Esophagus mucosa (tissue), 1 donor: ENCODE data around the gene CNTNAP5. TPM values are rescaled to one million over a fixed set of nuclear protein-coding genes. Genes with fewer than 3 reads are reported as not detected.

Experiments used
- ATAC-seq: fragments of 200-7000 bp; cut with Tn5 transposase; one replicate; pipeline ENCODE4 v1.9.1; 2020
- total RNA-seq: library from RNA; stranded (reverse); gene quantifications from one replicate; pipeline ENCODE4 v1.2.4, GENCODE V29; 2023
- donor health status: DM: yes; HTN: yes; CAD: no.

The CNTNAP5 gene
- total RNA-seq, 1 donor from 2014 or later: not detected

DNA sequence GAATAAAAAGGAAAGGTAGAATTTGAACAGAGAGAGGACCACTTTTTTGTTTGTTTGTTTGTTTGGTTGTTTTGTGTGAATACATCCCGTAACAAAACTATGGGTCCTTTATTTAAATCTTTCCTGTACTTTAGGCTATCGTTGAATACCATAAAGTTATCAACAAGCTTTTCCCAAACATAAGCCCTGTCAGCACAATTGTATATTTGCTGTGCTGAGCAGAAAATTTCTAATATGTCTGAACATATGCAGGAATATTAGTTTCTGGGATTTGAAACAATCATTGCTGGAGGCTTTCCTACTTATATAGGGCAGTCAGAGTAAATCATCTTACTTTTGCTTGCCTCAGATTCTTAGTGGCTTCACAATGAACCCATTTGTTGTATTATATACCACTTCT lies 536.4 kb downstream of the CNTNAP5 start:
- no peak for ATAC-seq

DNA sequence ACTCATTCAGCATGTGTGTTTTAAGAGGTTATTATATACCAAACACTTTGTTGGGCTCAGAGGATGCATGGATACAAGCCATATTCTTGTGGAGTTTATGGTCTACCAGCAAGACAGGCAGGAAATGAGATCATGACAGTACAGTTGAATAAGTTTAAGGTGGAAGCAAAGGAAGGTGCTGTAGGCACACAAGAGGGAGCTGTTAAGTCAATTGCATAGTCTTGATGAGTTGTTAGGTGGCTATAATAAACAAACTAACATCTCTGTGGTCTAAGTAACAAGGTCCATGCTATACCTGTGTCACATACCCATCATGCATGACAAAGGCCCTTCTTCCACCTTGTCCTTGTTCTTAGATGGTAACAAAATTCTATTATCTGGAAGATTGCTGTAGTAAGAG lies 538.3 kb downstream of the CNTNAP5 start:
- no peak for ATAC-seq

DNA sequence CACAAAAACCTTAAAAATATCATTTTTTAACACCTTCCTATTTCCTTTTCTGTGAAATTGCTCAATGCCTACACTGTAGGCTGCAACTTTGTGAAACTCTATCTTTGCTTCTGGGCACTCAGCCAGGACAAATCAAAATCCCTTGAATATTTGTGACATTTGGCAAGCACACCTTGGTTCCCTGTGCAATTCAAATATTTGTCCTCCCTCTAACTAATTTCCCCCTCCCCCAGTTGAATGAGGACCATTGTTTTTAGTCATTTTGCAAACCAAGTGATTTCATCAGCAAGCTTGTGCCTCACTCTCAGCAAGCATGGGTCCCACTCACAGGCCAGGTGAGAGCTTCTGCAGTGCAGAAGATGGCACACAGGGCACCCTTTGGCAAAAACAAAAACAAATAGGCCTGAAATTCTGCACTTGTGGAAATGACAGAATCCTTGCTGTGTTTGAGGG lies 541.5 kb downstream of the CNTNAP5 start:
- no peak for ATAC-seq

DNA sequence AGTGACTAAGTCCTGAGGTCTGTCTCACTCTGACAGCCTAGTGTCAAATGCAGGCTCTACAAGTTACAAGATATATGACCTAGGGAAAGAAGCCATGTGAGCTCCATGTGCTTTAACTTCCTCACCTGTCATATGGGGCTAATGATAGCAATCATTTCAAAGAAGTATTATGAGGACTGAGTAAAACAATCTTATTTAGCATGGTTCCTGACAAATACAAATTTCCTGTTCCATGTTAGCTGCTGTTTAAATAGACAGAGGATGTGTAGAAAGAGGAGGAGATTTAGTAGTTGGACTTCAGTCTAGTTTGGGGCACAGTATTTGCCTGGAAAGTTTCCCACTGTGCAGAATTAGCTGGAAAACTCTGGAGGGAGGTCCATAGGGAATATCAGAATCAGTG lies 545.8 kb downstream of the CNTNAP5 start:
- no peak for ATAC-seq

DNA sequence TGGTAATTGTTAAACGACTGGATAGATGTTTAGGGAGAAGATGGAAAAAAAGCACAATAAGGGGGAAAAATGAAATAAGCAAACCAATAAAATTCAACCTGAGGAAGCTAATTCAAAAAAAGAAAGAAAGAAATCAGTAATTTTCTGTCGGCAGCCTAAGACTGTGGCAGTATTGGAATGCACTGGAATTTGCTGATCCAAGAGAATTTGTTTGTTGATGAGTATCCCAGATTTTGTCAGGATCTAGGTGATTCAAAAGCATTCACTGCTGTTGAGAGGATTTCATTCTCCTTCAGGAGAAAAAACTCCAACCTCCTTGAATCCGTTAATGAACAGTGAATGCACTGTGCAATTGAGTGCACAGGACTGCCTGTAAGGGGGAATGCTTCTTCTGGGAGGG lies 546.7 kb downstream of the CNTNAP5 start:
- ATAC-seq: no peak

DNA sequence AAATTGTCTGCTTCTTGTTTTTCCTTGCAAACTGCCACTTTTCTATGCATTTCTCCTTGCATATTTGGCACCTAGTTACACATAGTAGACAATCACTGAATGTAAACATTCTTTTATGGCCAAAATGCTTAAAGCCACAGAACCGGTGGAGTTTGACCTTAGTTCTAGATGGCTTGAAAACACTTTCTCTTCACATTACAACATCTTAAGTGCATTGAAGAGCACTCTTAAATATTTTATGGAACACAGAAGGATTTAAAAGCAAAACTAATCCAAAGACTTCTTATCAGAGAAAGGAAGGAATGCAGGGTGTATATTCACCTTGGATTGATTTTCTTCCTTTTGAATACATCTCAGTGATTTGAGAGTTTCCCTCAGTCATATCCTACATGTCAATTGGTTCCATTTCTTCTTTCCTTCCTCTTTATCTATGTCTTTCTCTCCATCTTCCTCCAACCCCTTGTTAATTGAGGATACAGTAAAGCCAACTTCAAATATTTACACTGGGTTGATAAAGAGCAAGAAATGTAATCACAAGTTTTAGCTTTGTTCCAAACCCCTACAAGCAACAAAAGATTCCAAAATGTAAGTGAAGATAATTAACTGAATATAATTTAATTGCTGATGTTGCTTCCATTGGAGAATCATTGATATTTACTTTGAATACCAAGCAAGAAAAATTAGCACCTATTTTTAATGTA lies 548.0 kb downstream of the CNTNAP5 start:
- no peak for ATAC-seq

DNA sequence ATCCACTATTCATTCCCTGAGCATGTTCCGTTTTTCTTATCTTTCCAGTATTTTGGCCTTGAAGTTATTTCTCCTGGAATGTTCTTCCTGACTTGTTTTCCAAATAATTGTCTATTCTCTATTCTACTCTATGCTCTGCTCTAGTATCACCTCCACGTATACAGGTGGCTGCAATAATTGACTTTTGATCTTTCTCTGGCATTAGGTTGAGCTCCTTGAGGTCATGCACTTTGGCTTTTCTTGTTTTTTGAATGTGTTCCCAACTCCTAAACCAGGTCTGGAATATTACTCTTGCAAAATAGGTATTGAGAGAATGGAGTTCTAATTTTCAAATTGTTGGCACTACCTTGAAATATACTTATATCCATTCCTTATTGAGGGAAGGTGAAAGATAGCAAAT lies 550.4 kb downstream of the CNTNAP5 start:
- no peak for ATAC-seq

DNA sequence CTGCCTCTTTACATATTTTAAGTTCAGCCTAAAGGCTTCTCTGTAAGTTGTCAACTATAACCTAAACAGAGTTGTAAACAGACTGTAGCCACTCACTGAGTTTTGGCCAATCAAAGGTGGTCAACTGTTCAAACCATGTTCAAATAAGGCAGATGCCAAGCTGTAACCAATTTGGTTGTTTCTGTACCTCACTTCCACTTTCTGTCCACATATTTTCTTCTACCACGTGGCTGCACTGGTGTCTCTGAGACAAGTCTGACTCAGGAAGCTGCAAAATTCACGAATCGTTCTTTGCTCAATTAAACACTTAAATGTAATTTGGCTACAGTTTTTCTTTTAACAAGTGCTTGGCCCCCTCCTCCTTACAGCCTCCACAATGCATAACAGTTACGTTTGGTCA lies 555.2 kb downstream of the CNTNAP5 start:
- ATAC-seq: no peak

DNA sequence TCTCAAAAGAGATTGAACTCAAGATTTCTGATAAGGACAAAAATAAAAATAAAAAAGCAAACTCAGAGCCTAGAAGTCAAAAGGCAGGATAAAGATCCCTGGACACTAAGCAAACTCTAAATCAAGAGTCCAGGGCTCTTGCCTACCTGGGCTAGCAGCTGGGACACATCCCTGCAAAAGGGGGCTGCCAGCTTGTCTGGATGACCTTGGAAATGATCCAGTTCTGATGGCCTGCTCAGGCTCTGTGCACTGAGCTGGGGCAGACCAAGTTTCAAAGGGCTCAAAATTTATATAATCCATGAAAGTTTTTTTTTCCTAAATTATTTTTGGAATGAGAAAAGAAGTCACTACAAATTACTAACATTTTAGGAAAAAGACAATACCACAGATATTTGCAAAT lies 557.3 kb downstream of the CNTNAP5 start:
- ATAC-seq: no peak

DNA sequence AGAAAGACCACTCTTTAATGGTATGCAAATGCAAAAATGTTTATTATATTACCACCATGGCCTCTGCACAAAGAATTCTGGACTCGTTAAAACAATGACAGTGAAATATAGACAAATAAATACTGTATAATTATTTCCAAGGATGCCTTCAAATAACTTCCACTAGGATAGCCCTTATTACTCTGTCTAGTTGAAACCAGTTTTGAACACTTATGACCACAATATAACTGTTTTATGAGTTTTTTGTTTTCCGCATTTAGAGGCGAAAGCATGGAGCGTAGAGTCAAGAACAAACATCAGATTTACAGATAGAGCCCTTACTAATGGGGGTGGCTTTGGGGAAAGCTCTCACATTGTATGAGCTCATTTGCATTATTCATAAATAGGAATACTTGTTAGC lies 559.5 kb downstream of the CNTNAP5 start:
- no peak for ATAC-seq

DNA sequence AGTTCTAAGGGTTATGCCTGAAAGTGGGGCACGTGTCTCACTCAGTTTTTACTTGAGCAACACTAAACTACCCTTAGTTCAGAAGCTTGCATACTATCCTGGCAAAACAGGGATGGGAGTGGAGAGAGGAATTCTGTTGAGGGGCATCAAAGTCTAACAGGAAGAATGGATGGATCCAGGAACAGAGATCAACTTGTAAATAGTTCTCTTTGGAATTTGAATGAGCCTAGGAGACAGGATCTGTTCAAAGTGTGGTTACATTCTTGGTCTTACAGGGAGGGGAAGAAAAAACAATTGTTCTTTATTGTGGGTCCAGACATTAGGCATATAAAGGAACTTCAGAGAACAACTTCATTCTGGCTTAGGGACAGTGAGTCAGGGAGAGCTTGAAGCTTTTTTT lies 560.2 kb downstream of the CNTNAP5 start:
- no peak for ATAC-seq

DNA sequence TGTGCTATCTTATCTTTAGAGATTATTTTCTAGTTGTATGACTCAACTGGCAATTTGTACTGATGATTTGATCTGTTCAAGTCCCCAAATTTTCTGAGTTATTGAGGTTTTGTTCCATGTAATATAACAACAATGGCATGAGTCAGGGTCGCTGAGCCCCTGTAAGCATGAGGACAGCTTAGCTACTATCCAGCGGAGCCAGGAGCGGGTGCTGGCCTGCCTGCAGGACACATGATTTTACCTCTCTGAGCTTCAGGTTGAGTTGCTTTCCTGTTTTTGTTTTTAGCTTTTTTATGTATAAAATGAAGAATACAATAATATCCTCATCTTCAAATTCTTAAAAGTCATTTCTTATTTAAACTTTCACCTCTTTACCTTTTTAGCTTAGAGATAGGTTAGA lies 561.1 kb downstream of the CNTNAP5 start:
- ATAC-seq: no peak

DNA sequence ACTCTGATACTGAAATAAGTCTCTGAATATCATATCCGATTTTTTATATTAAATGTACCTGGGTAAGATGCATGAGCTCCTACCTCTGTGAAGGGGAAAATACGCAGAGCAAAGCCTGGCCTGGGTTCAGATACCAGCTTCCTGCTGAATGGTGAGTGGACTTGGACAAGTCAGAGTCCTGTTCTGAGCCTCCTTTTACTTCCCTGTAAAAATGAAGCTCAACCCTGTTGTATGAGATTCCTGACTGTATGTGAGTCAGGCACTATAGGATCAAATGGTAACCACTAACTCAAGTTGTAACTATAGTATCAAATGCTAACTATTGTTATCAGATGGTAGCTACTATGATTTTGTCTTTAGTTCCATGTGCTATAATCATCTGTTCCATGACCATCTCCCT lies 561.7 kb downstream of the CNTNAP5 start:
- ATAC-seq: no peak

DNA sequence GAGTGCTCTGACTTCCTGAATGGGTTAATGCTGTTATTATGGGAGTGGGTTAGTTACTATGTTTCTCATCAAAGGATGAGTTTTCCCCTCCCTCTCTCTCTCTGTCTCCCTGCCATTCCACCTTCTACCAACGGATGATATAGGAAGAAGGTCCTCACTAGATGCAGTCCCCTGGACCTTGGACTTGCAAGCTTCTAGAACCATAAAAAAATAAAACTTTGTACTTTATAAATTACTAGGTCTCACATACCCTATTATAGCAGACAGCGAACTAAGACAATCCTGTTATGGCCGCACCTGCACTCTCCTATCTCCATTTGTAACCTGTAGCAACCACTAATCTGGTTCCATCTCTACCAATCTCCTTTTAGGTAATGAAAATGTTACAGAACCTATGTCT lies 564.9 kb downstream of the CNTNAP5 start:
- no peak for ATAC-seq

DNA sequence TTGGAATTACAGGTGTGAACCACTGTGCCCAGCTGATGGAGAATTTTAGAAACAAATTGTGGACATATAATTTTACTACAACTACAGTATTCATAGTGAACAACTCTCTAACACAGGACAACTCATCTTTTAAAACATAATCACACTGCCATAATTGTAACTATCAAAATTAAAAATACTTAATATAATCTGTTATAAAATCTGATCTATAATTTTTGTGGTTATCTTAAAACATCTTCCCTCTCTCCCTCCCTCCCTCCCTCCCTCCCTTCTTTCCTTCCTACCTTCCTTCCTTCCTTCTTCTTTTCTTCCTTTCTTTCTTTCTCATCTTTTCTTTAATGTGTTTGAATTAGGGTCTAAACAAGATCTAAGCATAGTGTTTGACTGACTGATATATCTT lies 577.7 kb downstream of the CNTNAP5 start:
- no peak for ATAC-seq

DNA sequence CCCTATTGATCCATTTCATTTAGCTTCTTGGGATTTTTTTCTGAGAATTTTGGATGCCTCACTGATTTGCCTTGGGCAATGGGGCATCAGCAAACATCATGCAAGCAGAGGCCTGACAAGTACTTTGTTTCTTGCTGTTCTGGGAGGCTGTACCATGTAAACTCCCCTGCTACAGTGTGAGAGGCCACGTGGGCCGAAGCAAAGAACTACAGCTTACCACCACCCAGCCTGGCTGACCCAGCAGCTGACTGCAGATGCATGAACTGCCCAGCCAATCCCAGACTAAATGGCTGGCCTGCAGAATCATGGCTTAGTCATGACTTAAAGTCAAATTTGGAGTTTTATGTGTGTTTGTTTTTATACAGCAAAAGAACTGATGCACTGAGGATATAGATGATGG lies 579.9 kb downstream of the CNTNAP5 start:
- no peak for ATAC-seq

DNA sequence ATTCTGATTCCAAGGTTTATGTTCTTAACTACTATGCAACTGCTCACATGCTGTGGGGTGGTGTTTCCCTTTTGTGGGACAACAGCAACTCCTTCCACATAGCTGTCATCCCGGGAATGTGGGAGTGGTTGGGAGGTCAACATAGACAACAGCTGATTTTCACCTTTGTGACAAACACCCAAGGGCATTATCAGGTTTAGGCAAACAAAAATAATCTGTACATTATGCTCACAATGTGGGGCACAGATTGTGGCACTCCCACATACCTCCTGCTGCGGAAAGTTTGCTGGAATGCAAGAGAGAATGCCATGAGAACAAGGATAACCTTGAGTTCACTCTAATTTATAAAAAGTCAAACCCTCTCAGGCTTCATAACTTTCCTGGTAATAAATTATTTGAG lies 582.6 kb downstream of the CNTNAP5 start:
- no peak for ATAC-seq

DNA sequence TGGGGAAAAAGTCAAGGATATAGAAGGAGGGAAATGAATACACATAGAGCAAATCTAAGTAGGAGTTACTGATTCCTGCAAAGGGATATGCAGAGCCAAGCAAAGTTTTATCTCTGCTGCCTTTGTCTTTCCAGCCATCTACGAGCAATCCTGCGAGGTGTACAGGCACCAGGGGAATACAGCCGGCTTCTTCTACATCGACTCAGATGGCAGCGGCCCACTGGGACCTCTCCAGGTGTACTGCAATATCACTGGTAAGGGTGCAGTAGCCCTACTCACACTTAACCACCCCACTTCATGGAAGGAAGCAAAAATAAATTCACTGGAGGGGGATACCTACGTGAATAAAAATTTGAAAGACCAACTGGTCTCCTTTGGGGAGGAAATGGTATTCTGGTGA lies 584.6 kb downstream of the CNTNAP5 start:
- ATAC-seq: no peak

DNA sequence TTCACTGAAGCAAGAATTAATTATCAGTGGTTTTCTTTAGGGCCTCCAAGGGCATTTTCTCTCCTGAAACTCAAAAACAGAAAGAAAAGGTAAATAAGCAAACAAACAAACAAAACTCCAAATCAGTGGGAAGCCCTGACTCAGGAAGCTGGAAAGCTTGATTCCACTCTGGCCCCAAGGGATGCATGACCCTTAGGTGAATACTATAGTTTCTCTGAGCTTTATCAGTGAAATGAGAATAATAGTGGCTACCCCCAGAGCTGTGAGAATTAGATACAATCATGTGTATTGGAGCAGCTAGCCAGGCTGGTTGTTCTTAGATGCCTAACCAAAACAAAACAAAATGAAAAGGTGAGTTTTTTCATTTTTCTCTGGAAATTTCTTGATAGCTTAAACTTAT lies 585.1 kb downstream of the CNTNAP5 start:
- no peak for ATAC-seq

DNA sequence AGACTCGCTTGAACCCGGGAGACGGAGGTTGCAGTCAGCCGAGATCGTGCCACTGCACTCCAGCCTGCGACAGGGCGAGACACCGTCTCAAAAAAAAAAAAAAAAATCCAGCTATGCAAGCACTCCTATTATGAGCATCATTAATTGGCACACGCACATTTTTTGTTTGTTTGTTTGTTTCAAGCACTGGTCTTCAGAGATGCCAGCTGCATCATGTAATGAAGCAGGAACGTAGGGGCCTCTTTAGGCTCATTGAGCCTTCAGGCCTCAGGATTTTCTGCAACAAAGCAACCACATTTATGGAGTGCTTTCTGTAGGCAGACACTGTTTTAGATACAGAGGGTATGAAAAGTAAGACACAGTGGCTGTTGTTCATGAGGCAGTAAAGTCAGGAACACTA lies 585.8 kb downstream of the CNTNAP5 start:
- ATAC-seq: no peak

DNA sequence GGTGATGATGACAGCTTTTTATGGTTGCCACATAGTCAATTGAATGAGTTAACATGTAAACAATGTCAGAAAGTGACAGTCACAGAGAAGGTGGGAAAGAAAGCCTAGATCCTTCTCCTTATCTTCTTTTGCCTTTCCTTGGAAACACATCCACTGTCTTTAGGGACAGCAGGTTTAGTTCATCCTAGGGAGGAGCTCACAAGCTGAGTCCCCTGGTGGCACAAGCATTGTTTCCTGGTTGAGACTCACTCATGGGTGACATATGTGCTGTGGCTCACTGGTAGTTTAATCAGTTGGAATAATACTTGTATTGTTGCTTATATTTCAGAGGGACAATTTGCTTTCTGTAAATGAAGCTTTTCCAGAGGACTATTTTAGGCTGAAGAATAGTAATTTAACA lies 598.5 kb downstream of the CNTNAP5 start:
- ATAC-seq: no peak

DNA sequence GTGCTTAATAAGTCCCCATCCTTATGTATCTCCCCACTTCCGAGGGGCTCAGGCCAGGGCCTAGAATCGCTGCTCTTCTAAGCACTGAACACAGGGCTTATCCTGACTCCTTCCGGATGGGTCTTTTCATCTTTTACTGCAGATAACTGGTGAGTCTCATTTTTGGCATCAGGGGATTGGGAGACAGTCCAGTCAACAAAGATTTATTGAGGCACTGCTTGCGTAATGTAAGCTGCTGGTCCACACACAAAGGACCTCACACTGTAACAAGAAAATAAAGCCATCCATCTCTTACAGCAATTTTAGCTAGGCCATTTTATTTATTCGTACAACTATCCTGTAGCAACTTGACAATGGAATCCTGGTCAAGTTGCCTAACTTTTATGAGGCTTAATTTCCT lies 600.5 kb downstream of the CNTNAP5 start:
- no peak for ATAC-seq

DNA sequence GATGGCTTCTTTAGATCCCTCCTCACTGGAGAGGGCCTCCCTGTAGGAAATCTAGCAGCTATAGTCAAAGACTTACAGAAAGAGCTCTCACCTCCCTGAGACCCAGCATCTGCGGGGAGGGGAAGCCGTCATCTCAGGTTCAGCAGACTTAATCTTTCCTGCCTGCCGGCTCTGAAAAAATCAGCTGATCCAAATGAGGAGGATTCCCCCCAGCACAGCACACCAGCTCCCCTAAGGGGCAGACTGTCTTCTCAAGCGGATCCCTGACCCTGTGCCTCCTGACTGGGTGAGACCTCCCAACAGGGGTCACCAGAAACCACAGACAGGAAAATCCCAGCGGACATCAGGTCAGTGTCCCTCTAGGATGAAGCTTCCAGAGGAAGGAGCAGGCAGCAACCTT lies 601.9 kb downstream of the CNTNAP5 start:
- ATAC-seq: no peak

DNA sequence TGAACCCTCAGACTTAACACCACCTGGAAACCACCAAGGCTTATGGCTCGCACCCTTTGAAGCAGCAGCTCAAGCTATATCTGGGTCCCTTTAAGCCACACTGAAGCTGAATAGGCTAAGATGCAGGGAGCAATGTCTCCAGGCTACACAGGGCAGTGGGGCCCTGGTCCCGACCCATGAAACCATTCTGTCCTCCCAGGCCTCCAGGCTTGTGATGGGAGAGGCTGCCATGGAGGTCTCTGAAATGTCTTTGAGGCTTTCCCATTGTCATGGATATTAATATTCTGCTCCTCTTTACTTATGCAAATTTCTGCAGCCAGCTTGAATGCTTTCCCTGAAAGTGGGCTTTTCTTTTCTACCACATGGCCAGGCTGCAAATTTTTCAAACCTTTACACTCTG lies 608.7 kb downstream of the CNTNAP5 start:
- ATAC-seq: no peak

DNA sequence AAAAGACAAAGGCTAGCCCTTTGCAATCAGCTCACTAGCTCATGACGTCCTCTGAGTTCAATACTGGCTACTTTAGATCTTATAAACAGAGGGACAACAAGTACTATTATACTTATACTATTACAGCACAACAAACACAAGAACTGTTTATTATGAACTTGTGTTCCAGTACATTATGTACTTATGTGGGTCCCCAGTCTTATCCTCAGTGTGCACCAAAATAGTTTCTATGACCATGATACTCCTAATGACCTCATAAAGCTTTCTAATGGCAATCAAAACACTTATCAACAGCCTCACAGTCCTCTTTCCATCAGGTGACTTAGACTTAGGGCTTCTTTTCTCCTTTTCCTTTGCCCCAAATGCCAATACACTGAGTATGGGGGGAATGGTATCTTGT lies 614.4 kb downstream of the CNTNAP5 start:
- ATAC-seq: no peak
